Coronary artery (tissue), 2 donors: ENCODE data around the gene MRPL11.

Experiments used
- DNase-seq: peaks from one replicate; pipeline ENCODE4 v3.0.0-alpha.2; 2017; ENCODE audit warnings: low spot score
- H3K27ac ChIP-seq, 2 donors: fragments of 200-600 bp; sonication (generic); one replicate each; pipeline ENCODE4 v1.5.1; 2016 to 2019
- H3K4me3 ChIP-seq: fragments of 200-600 bp; sonication (generic); 2 replicates; pipeline ENCODE4 v1.5.1; 2016; ENCODE audit warnings: mild to moderate bottlenecking, moderate library complexity
- TF ChIP-seq, protein P1 (sequence below): fragments of 200-600 bp; sonication (generic); IDR thresholded peaks from one replicate; pipeline ENCODE4 v1.5.1; 2019; ENCODE audit warnings: antibody characterized with exemption

The MRPL11 gene

DNA sequence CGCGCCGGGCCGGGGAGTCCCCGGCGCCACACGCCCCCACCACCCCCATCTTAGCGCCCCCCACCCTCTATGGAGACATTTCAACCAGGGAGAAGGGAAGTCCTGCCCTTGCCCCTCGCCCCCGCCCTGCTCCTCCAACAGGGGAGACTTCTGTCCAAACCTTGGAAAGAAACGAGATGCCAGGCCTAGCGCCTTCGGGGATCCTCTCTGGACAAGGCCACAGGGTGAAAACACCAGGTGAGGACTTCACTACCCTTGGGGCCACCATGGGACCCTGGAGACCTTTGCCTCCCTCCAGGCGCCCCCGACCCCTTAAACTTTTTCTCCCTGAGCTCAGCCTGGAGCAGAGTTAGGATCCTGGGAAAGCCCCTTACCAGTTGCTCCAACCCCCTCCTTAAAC is 29.4 kb downstream of the MRPL11 start:
- DNase-seq = no peak
- Histone ChIP-seq H3K27ac (peak overlapping the region; percentile 67 to 81), H3K4me3 (peak overlapping the region; percentile 77)
- TF ChIP-seq, protein P1, sequence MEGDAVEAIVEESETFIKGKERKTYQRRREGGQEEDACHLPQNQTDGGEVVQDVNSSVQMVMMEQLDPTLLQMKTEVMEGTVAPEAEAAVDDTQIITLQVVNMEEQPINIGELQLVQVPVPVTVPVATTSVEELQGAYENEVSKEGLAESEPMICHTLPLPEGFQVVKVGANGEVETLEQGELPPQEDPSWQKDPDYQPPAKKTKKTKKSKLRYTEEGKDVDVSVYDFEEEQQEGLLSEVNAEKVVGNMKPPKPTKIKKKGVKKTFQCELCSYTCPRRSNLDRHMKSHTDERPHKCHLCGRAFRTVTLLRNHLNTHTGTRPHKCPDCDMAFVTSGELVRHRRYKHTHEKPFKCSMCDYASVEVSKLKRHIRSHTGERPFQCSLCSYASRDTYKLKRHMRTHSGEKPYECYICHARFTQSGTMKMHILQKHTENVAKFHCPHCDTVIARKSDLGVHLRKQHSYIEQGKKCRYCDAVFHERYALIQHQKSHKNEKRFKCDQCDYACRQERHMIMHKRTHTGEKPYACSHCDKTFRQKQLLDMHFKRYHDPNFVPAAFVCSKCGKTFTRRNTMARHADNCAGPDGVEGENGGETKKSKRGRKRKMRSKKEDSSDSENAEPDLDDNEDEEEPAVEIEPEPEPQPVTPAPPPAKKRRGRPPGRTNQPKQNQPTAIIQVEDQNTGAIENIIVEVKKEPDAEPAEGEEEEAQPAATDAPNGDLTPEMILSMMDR = no peak

DNA sequence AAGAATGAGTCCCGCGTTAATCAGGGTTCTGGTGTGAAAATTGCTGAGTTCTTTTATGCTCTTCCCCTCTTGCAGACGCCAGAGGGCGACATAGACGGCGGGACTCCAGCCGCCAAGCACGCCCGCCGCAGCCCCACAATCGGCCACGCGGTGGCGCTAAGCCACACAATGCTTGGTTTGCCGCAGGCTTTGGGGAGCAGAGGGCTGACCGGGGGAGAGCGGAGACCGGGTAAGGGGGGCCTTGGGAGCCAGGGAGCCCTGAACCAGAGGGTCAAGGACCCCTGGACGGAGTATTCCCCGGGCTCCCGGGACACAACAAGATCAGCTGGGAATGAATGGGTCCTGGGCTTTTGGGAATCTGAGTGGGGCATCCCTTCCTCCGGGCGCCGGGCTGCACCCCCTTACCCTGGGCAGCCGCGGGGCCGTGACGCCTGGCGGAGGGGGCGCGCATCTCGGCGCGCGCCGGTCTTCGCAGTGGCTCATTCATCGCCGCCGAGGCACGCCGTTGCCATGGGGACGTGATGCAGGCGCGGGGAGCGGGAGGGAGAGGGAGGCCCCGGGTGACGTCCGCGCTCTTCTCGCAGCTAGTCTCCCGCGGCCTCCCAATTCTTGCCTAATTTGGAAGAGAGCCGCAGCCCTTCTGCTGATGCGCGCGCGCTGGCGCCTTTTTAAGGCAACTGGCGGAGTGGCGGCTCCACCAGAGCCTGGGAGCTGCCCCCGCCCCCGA is 30.0 kb downstream of the MRPL11 start:
- TF ChIP-seq, protein P1 = peak; percentile 100
- H3K4me3 ChIP-seq = peak overlapping the region; percentile 77
- peak; percentile 93 for DNase-seq
- peak overlapping the region; percentile 67 to 81 for H3K27ac ChIP-seq

DNA sequence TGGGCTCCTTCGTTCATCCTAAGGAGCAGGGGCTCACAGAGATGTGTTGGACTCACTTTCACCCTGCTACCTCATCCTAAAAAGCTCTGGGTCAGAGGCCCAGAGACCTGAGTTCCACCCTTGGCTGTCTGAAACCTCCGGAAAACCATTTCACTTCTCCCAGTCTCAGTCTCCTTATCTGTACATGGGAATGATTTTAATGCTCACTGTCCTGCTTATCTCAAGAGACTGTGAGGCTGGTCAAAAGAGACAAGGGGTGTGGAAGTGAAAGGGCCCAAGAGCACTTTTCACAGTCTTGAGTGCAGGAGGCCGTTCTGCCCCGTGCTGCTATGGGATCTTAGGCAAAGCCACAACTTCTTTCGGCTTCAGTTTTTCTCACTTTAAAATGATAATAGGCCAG is 31.0 kb downstream of the MRPL11 start:
- Histone ChIP-seq H3K27ac (no peak overlapping the region), H3K4me3 (no peak overlapping the region)
- no peak for DNase-seq
- TF ChIP-seq, protein P1 = no peak

DNA sequence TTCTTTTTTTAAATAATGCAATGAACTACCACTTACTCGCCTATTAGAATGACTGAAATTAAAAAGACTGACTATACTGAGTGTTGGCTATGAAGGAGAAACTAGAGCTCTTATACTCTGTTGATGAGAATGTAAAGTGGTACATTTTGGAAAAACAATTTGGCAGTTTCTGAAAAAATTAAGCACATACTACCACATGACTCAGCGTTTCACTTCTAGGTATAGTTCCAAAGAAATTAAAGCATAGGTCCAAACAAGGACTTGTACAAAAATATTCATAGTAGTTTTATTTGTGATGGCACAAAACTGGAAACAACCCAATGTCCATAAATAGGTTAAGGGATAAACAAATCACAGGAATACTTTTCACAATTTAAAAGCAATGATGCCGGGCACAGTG is 44.7 kb downstream of the MRPL11 start:
- Histone ChIP-seq H3K4me3 (no peak overlapping the region), H3K27ac (no peak overlapping the region)
- no peak for DNase-seq
- TF ChIP-seq, protein P1 = no peak

DNA sequence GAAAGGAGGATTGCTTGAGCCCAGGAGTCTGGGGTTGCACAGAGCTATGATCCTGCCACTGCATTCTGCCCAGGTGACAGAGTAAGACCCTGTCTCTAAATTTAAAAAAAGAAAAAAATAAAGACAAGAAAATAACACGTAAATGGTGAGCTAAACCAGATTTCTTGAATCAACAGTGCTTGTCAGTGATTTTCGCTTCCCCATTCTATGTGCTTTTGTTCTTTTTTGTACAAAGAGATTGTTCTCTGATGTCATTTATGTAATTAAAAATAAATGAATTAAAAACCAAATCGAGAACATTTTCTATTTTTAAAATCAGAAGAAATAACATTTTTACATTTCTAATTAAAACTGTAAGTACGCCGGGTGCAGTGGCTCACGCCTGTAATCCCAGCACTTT is 47.3 kb downstream of the MRPL11 start:
- H3K4me3 ChIP-seq = no peak overlapping the region
- TF ChIP-seq, protein P1 = no peak
- no peak overlapping the region for H3K27ac ChIP-seq
- DNase-seq = no peak

DNA sequence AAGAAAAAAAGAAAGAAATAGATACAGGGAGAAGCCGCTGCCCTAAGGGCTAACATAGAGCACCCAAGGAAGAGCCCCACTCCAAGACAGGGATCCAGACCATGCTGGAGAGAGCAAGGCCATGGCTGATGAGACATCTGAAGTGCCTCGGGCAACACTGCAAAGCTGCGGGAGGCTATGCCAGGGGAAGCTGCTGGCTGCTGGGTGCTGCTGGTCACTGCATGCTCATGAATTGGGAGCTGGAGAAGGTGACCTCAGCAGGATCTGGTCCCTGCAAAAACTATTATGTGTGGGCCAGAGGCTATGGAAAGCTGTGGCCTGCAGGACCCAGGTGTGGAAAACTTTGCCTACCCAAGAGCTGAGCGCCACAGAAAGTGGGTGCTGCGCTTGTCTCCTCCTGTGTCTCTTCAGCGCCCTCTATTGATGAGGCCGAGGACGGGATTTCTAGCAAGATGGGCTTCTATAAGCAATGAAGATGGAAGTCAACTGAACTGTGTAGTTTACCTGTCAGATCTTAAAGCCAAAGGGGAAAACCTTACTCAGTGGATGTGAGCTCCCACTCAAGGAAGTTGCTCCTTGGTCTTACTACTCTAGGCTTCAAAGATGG is 49.8 kb downstream of the MRPL11 start:
- Histone ChIP-seq H3K27ac (no peak overlapping the region), H3K4me3 (no peak overlapping the region)
- TF ChIP-seq, protein P1 = peak; percentile 32
- no peak for DNase-seq
